CD14-positive monocyte (primary cell): Measurements from ENCODE around the gene ATP6AP1. TPM values are rescaled to one million over a fixed set of nuclear protein-coding genes. Genes with fewer than 3 reads are reported as not detected.

Experiments
- DNase-seq, 3 donors: peaks; one replicate each; pipeline ENCODE4 v3.0.0-alpha.2; 2011 to 2022
- H2AFZ ChIP-seq: 2 replicates; pipeline ENCODE4 v1.6.0; 2012; ENCODE audit warnings: mild to moderate bottlenecking, low read depth, low read length, inconsistent platforms; ENCODE audit not compliant: insufficient read depth, poor library complexity, severe bottlenecking
- H3K27ac ChIP-seq, 2 donors: 1 replicate in 1 of 2; 2 replicates in 1 of 2; pipeline ENCODE4 v1.5.1; 2012 to 2013; ENCODE audit warnings: low read length in 2 of 2, control low read depth in 1 of 2, inconsistent platforms in 1 of 2, low read depth in 1 of 2, mild to moderate bottlenecking in 1 of 2
- H3K27me3 ChIP-seq, 2 donors: one replicate each; pipeline versions ENCODE4 v1.6.0 to v1.6.1; 2011 to 2013; ENCODE audit warnings: low read length in 2 of 2; ENCODE audit not compliant: control insufficient read depth in 2 of 2, insufficient read depth in 2 of 2
- H3K36me3 ChIP-seq, 2 donors: replicated peaks in 1 of 2; 1 replicate in 1 of 2; 2 replicates in 1 of 2; pipeline versions ENCODE4 v1.5.1 to v1.6.1; 2012 to 2013; ENCODE audit warnings: low read length in 2 of 2, control low read depth in 1 of 2, inconsistent platforms in 1 of 2, mild to moderate bottlenecking in 1 of 2; ENCODE audit not compliant: insufficient read depth in 2 of 2, control insufficient read depth in 1 of 2
- H3K4me1 ChIP-seq, 2 donors: 1 replicate in 1 of 2; 2 replicates in 1 of 2; pipeline versions ENCODE4 v1.5.1 to v1.6.1; 2012 to 2013; ENCODE audit warnings: low read length in 2 of 2, control low read depth in 1 of 2, inconsistent platforms in 1 of 2, mild to moderate bottlenecking in 1 of 2, moderate library complexity in 1 of 2; ENCODE audit not compliant: insufficient read depth in 2 of 2, control insufficient read depth in 1 of 2
- H3K4me2 ChIP-seq: replicated peaks from 2 replicates; pipeline ENCODE3; 2012; ENCODE audit warnings: low read length, moderate library complexity, mild to moderate bottlenecking; ENCODE audit not compliant: poor library complexity, severe bottlenecking; ENCODE audit errors: extremely low read depth
- H3K4me3 ChIP-seq, 3 experiments: fragments of 200-600 bp in 1 of 3; sonication (generic) in 1 of 3; replicated peaks in 1 of 3; 1 replicate in 2 of 3; 2 replicates in 1 of 3; pipeline ENCODE4 v1.5.1; 2011 to 2013; ENCODE audit warnings: low read length in 3 of 3, mild to moderate bottlenecking in 3 of 3, control low read depth in 2 of 3, low read depth in 2 of 3, inconsistent platforms in 1 of 3, moderate library complexity in 1 of 3
- H3K79me2 ChIP-seq: 2 replicates; pipeline ENCODE4 v1.6.0; 2012; ENCODE audit warnings: mild to moderate bottlenecking, control low read depth, inconsistent platforms, low read length, moderate library complexity; ENCODE audit not compliant: insufficient read depth
- H3K9ac ChIP-seq: 2 replicates; pipeline ENCODE4 v1.6.0; 2017; ENCODE audit warnings: low read length, mild to moderate bottlenecking; ENCODE audit not compliant: insufficient read depth, poor library complexity, severe bottlenecking
- H3K9me3 ChIP-seq, 2 donors: replicated peaks in 1 of 2; 1 replicate in 1 of 2; 2 replicates in 1 of 2; pipeline versions ENCODE4 v1.5.1 to v1.6.1; 2012 to 2013; ENCODE audit warnings: low read length in 2 of 2, control low read depth in 1 of 2; ENCODE audit not compliant: control insufficient read depth in 1 of 2, insufficient read depth in 1 of 2
- H4K20me1 ChIP-seq: 2 replicates; pipeline ENCODE4 v1.6.0; 2012; ENCODE audit warnings: mild to moderate bottlenecking, low read length, control low read depth, moderate library complexity; ENCODE audit not compliant: insufficient read depth
- H3K27ac Mint-ChIP-seq, 7 donors: one replicate each; pipeline ENCODE4 v1.8.0; 2020; ENCODE audit warnings: mild to moderate bottlenecking in 7 of 7, mixed read lengths in 7 of 7, moderate library complexity in 6 of 7, inconsistent platforms in 2 of 7
- H3K27me3 Mint-ChIP-seq, 3 donors: one replicate each; pipeline ENCODE4 v1.8.0; 2021 to 2022; ENCODE audit warnings: low read depth in 3 of 3, mild to moderate bottlenecking in 3 of 3, mixed read lengths in 3 of 3, moderate library complexity in 3 of 3, inconsistent platforms in 1 of 3
- H3K36me3 Mint-ChIP-seq, 2 donors: one replicate each; pipeline ENCODE4 v1.8.0; 2020; ENCODE audit warnings: mixed read lengths in 2 of 2, inconsistent platforms in 1 of 2, mild to moderate bottlenecking in 1 of 2
- H3K4me1 Mint-ChIP-seq: one replicate; pipeline ENCODE4 v1.8.0; 2020; ENCODE audit warnings: mild to moderate bottlenecking, mixed read lengths
- H3K4me3 Mint-ChIP-seq, 2 donors: one replicate each; pipeline ENCODE4 v1.8.0; 2020; ENCODE audit warnings: mild to moderate bottlenecking in 2 of 2, mixed read lengths in 2 of 2, moderate library complexity in 1 of 2
- H3K9me3 Mint-ChIP-seq, 7 donors: one replicate each; pipeline ENCODE4 v1.8.0; 2020 to 2022; ENCODE audit warnings: mixed read lengths in 7 of 7, mild to moderate bottlenecking in 6 of 7, moderate library complexity in 6 of 7, inconsistent platforms in 2 of 7
- WGBS: methylation state at CpG from one replicate; pipeline ENCODE4 v1.1.5; 2013; ENCODE audit warnings: missing lambda C conversion rate; ENCODE audit not compliant: insufficient coverage; 5-methylcytosine and 5-hydroxymethylcytosine counted together
- intact Hi-C, 2 donors: fragments of 100-400 bp; cut with micrococcal nuclease; formaldehyde crosslinking; loops; one replicate each; pipeline versions ENCODE4 v1.15.0 to v1.15.1; 2023
- polyA plus RNA-seq, 3 donors: library from polyadenylated mRNA; depleted of rRNA in 1 of 3; unstranded in 2 of 3; stranded (reverse) in 1 of 3; fragments of 300-500 nt in 2 of 3; fragments of >200 nt in 1 of 3; fragmentation: Illumina TruSeq in 2 of 3; gene quantifications; 1 replicate in 2 of 3; 2 replicates in 1 of 3; pipeline ENCODE4 v1.2.3, GENCODE V29; 2012 to 2021
- TF ChIP-seq, protein P1 (sequence below): fragments of 200-600 bp; IDR thresholded peaks from one replicate; pipeline ENCODE4 v1.8.0; 2022; ENCODE audit warnings: antibody characterized with exemption, mild to moderate bottlenecking

The ATP6AP1 gene
- polyA plus RNA-seq, 3 donors = 116 to 178 (median 145) TPM

- WGBS = 2% methylated on average over 82 of the region's 94 CpGs
- Histone ChIP-seq H3K9ac (peak within 1 kb of the TSS; percentile 69), H4K20me1 (peaks cover 20% of the 10 kb centered on the region), H2AFZ (peak within 1 kb of the TSS; percentile 59), H3K4me1 (peaks cover 15 to 20% of the 10 kb centered on the region in 2 donors), H3K79me2 (peaks cover 25% of the 10 kb centered on the region), H3K4me2 (peak within 1 kb of the TSS; percentile 80), H3K36me3 (peaks cover 44 to 49% of the 10 kb centered on the region in 2 donors), H3K27ac (peak within 1 kb of the TSS; percentile 25 to 75), H3K27me3 (no peaks in the 10 kb centered on the region), H3K4me3 (peak within 1 kb of the TSS; percentile 39 to 71 (median 46)), H3K9me3 (no peaks in the 10 kb centered on the region)
- H3K4me3 Mint-ChIP-seq = peak within 1 kb of the TSS; percentile 68 to 84
- intact Hi-C loops = loop anchor here in 1 of 2 donors (5.0 kb wide), 1 partner anchor 33 kb away; the partner anchor contains the start of gene LAGE3
- H3K27ac Mint-ChIP-seq = peak within 1 kb of the TSS; percentile 81 to 90 (median 88)
- peaks cover 53 to 68% of the 10 kb centered on the region in 2 donors for H3K36me3 Mint-ChIP-seq
- DNase-seq = peak; percentile 69 to 79 (median 72)
- H3K4me1 Mint-ChIP-seq = peaks cover 10% of the 10 kb centered on the region
- TF ChIP-seq, protein P1, sequence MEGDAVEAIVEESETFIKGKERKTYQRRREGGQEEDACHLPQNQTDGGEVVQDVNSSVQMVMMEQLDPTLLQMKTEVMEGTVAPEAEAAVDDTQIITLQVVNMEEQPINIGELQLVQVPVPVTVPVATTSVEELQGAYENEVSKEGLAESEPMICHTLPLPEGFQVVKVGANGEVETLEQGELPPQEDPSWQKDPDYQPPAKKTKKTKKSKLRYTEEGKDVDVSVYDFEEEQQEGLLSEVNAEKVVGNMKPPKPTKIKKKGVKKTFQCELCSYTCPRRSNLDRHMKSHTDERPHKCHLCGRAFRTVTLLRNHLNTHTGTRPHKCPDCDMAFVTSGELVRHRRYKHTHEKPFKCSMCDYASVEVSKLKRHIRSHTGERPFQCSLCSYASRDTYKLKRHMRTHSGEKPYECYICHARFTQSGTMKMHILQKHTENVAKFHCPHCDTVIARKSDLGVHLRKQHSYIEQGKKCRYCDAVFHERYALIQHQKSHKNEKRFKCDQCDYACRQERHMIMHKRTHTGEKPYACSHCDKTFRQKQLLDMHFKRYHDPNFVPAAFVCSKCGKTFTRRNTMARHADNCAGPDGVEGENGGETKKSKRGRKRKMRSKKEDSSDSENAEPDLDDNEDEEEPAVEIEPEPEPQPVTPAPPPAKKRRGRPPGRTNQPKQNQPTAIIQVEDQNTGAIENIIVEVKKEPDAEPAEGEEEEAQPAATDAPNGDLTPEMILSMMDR = no peak
- peaks cover 0 to 13% (median 0%) of the 10 kb centered on the region in 3 donors for H3K27me3 Mint-ChIP-seq
- peaks cover 0 to 6% (median 0%) of the 10 kb centered on the region in 7 donors for H3K9me3 Mint-ChIP-seq
Measured at GRCh38 chrX:154443992-154444754, 15.7 kb downstream of the ATP6AP1 start, which contains the start of gene FAM50A. Gene FAM50A, plus strand, starts transcription at chrX:154444141. Its CDS starts 95 bp downstream, at chrX:154444236.

GRCh38 chrX:154444755-154445246 is 16.3 kb downstream of the ATP6AP1 start:
- Histone ChIP-seq H3K79me2 (peaks cover 18% of the 10 kb centered on the region), H3K36me3 (peaks cover 49 to 53% of the 10 kb centered on the region in 2 donors), H3K27me3 (no peaks in the 10 kb centered on the region), H3K9me3 (no peaks in the 10 kb centered on the region), H3K27ac (peak overlapping the region in 1 of 2 donors; percentile 75), H3K4me2 (peak overlapping the region; percentile 80), H3K9ac (peak overlapping the region; percentile 69), H3K4me1 (peaks cover 15 to 20% of the 10 kb centered on the region in 2 donors), H3K4me3 (peak overlapping the region; percentile 39 to 71 (median 46)), H2AFZ (no peak overlapping the region), H4K20me1 (peaks cover 17% of the 10 kb centered on the region)
- H3K9me3 Mint-ChIP-seq = peaks cover 0 to 6% (median 0%) of the 10 kb centered on the region in 7 donors
- peaks cover 0 to 13% (median 0%) of the 10 kb centered on the region in 3 donors for H3K27me3 Mint-ChIP-seq
- H3K27ac Mint-ChIP-seq = peak overlapping the region in 6 of 7 donors; percentile 15 to 40 (median 32)
- no peak for DNase-seq
- intact Hi-C loops = loop anchor here in 1 of 2 donors (5.0 kb wide), 1 partner anchor 32 kb away; the partner anchor contains the start of gene LAGE3
- TF ChIP-seq, protein P1 = no peak
- 67% methylated on average over 4 of the region's 13 CpGs for WGBS
- H3K36me3 Mint-ChIP-seq = peaks cover 54 to 68% of the 10 kb centered on the region in 2 donors
- peaks cover 10% of the 10 kb centered on the region for H3K4me1 Mint-ChIP-seq
- H3K4me3 Mint-ChIP-seq = peak overlapping the region; percentile 50 to 51
